ENCODE results near the gene GIT2. TPM values are rescaled to one million over a fixed set of nuclear protein-coding genes. Genes with fewer than 3 reads are reported as not detected.
A peak's percentile ranks its signal among the peaks of the same experiment; 100 is the strongest.

The GIT2 gene, protein sequence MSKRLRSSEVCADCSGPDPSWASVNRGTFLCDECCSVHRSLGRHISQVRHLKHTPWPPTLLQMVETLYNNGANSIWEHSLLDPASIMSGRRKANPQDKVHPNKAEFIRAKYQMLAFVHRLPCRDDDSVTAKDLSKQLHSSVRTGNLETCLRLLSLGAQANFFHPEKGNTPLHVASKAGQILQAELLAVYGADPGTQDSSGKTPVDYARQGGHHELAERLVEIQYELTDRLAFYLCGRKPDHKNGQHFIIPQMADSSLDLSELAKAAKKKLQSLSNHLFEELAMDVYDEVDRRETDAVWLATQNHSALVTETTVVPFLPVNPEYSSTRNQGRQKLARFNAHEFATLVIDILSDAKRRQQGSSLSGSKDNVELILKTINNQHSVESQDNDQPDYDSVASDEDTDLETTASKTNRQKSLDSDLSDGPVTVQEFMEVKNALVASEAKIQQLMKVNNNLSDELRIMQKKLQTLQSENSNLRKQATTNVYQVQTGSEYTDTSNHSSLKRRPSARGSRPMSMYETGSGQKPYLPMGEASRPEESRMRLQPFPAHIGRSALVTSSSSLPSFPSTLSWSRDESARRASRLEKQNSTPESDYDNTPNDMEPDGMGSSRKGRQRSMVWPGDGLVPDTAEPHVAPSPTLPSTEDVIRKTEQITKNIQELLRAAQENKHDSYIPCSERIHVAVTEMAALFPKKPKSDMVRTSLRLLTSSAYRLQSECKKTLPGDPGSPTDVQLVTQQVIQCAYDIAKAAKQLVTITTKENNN
- 10 to 100 TPM; 17.5 to 29.7 (median 26.4) TPM for total RNA-seq
- 10 to 100 TPM; 10.8 to 20.3 (median 13.3) TPM for polyA plus RNA-seq
- long read RNA-seq, donor 1, full-length matches to known transcripts, result 3 of 7 reads
- long read RNA-seq, donor 1, partial matches to known transcripts, result 1 of 7 reads
- long read RNA-seq, donor 1, other reads (novel, unspliced or antisense), result 3 of 7 reads
- long read RNA-seq, donor 2, full-length matches to known transcripts, result 4 of 23 reads
- long read RNA-seq, donor 2, partial matches to known transcripts, result 8 of 23 reads
- long read RNA-seq, donor 2, other reads (novel, unspliced or antisense), result 11 of 23 reads

DNA sequence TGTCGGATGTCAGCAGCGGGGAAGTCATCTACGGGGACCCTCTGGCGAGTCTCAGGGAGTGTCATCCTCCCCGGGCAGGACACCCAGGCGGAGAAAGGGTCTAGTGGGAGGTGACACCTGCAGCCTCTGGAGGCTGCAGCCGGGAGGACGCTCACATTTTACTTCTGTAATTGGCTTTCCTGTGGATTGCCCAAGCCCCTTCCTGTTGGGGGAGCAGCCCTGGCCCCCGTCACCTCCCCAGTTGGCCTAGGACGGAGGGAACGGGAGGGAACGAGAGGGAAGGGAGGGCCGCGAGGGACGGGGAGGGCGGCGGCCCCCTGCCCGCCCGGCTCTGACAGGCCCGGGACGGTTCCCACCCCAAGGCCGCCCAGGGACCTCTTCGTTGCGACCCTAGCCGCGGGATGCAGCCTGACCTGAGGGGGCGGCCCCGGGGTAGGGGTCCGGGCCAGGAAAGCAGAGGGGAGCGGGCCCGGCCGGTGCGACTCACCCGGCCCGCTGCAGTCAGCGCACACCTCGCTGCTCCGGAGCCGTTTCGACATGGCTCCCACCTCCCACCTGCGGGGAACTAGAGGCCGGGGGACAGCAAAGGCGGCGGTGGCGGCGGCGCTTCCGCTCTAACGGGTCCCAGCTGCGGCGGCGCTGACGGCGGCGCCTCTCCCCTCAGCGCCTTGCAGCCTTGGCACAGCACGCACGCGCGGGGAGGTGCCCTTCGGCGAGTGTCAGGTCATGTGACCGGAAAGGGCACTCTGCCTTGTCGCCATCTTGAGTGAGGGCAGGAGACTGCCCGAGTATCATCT is at the start of gene GIT2:
Gene GIT2, minus strand, starts transcription at position 683 of the 797 bp plus-strand sequence. Its CDS starts 144 bp downstream, at position 539.
- peak within 1 kb of the TSS; percentile 95 for H3K4me3 ChIP-seq
- ATAC-seq, result peak; percentile 89 to 92 (median 90)
- H3K9me3 ChIP-seq, result no peaks in the 10 kb centered on the region
- DNase-seq, result peak; percentile 95 to 97
- TF ChIP-seq, protein P1, sequence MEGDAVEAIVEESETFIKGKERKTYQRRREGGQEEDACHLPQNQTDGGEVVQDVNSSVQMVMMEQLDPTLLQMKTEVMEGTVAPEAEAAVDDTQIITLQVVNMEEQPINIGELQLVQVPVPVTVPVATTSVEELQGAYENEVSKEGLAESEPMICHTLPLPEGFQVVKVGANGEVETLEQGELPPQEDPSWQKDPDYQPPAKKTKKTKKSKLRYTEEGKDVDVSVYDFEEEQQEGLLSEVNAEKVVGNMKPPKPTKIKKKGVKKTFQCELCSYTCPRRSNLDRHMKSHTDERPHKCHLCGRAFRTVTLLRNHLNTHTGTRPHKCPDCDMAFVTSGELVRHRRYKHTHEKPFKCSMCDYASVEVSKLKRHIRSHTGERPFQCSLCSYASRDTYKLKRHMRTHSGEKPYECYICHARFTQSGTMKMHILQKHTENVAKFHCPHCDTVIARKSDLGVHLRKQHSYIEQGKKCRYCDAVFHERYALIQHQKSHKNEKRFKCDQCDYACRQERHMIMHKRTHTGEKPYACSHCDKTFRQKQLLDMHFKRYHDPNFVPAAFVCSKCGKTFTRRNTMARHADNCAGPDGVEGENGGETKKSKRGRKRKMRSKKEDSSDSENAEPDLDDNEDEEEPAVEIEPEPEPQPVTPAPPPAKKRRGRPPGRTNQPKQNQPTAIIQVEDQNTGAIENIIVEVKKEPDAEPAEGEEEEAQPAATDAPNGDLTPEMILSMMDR (IDR thresholded peaks at IDR 0.05), result no peak
- 0% methylated on average over 44 to 65 of the region's 65 CpGs for WGBS, 3 donors
- H3K36me3 ChIP-seq (ENCODE audit: insufficient read depth in 1 of 2, low read depth in 1 of 2), result peaks cover 0 to 11% of the 10 kb centered on the region in 2 donors
- H3K4me1 ChIP-seq, result peaks cover 36% of the 10 kb centered on the region
- intact Hi-C loops (cut with DNase I), result loop anchor here in 1 of 2 donors (5.0 kb wide), 1 partner anchor 44 kb away; no protein-coding TSS in a partner anchor
- no peaks in the 10 kb centered on the region for H3K27me3 ChIP-seq (ENCODE audit: insufficient read depth in 3 of 3, low read length in 2 of 3)
- peak within 1 kb of the TSS; percentile 87 for H3K27ac ChIP-seq

DNA sequence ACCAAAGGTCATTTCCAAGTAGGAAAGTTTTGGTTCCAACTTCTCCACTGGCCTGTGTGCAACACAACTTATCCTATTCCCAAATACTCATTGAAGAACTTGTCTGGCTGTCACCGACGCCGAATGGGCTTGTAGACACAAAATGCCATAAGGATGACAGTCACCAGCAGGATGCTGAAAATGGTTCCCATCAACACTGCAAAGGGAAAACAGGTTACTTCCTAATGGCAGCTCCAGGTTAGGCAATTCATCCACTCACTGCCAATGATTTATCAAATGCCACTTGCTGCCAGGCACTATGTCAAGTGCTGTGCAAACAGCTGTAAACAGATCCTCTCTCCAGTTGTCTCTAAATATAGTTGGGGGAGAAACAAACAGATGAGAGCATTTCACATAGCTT is 46.1 kb upstream of the GIT2 start:
- TF ChIP-seq, protein P1 (IDR thresholded peaks at IDR 0.05), result no peak
- peak overlapping the region; percentile 87 for H3K27ac ChIP-seq
- peaks cover 50% of the 10 kb centered on the region for H3K4me1 ChIP-seq
- H3K4me3 ChIP-seq, result no peak overlapping the region
- no peaks in the 10 kb centered on the region for H3K27me3 ChIP-seq (ENCODE audit: insufficient read depth in 3 of 3, low read length in 2 of 3)
- peaks cover 3 to 10% of the 10 kb centered on the region in 2 donors for H3K36me3 ChIP-seq (ENCODE audit: insufficient read depth in 1 of 2, low read depth in 1 of 2)
- DNase-seq (peak; percentile 25 to 54), ATAC-seq (peak; percentile 91 to 93 (median 92))
- intact Hi-C loops (cut with DNase I), result no loop called here
- no peaks in the 10 kb centered on the region for H3K9me3 ChIP-seq
- 29 to 39% (median 32%) methylated on average over 3 of the region's 3 CpGs for WGBS, 3 donors

DNA sequence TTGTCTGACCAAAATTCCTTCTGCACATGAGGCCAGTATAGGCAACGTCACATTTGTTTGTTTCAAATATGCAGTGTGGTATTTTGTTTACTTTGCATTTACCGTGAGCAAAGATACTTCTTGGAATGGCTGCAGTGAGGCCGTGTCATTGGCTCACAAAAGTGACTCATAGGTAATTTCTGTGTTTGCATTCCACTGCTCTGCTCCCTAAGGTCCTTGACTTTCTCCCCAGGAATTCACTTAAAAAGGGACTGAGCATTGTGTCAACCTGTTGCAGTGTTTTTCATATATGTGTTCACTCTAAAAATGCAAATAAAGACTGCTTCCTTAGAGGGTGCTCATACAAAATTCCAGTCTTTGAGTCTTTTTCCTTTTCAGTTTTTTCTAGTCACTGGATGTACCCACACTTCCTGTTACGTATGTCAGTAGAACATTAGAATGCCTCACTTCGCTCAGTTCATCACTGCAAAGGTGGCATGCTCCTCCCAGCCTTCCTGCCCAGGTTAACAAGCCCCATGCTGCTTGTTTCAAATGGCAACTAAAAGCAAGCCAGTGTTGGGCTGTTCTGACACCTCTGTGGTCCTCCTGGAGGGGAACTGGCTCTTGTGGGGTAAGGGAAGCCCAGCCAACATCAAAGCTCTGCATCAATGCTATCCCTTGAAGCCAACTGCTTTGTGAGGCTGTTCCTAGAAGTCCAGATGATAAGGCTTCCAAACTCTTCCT is 43.1 kb upstream of the GIT2 start:
- ATAC-seq, result peak; percentile 24 to 51 (median 42)
- H3K4me3 ChIP-seq, result no peak overlapping the region
- H3K4me1 ChIP-seq, result peaks cover 53% of the 10 kb centered on the region
- intact Hi-C loops (cut with DNase I), result no loop called here
- H3K9me3 ChIP-seq, result no peaks in the 10 kb centered on the region
- TF ChIP-seq, protein P1 (IDR thresholded peaks at IDR 0.05), result no peak
- peaks cover 3 to 37% of the 10 kb centered on the region in 2 donors for H3K36me3 ChIP-seq (ENCODE audit: insufficient read depth in 1 of 2, low read depth in 1 of 2)
- H3K27me3 ChIP-seq (ENCODE audit: insufficient read depth in 3 of 3, low read length in 2 of 3), result no peaks in the 10 kb centered on the region
- WGBS, 3 donors, result 42 to 51% (median 47%) methylated on average over 5 of the region's 5 CpGs
- DNase-seq, result no peak
- H3K27ac ChIP-seq, result peak overlapping the region; percentile 75

DNA sequence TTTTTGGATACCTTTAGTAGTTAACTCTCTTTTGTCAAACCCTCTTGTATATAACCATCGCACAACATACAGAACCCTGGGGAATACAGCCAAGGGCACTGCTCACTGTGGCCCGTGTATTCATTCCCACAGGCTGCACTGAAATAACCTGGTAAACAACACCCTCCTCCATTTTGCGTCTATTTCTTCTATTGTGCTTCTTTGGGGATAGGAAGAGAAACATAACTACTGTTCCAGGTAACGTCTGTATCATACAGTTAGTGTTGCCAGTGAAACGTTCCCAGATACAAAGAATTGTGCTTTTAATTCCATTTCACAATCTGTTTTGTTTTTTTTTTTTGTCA is 42.5 kb upstream of the GIT2 start:
- peak overlapping the region; percentile 75 for H3K27ac ChIP-seq
- intact Hi-C loops (cut with DNase I), result no loop called here
- 23 to 43% (median 39%) methylated on average over 5 of the region's 5 CpGs for WGBS, 3 donors
- no peaks in the 10 kb centered on the region for H3K27me3 ChIP-seq (ENCODE audit: insufficient read depth in 3 of 3, low read length in 2 of 3)
- ATAC-seq (no peak), DNase-seq (no peak)
- H3K4me3 ChIP-seq, result no peak overlapping the region
- H3K9me3 ChIP-seq, result no peaks in the 10 kb centered on the region
- TF ChIP-seq, protein P1 (IDR thresholded peaks at IDR 0.05), result no peak
- peaks cover 53% of the 10 kb centered on the region for H3K4me1 ChIP-seq
- peaks cover 4 to 42% of the 10 kb centered on the region in 2 donors for H3K36me3 ChIP-seq (ENCODE audit: insufficient read depth in 1 of 2, low read depth in 1 of 2)
